NCI-H1694 treated with DMSO at 0.1 percent for 48 hours (cell line): ENCODE data around the gene PRSS36.
"Not testable (repeated sequence)": the region's sequence is repeated elsewhere in the genome, so short reads cannot be mapped to it uniquely, and the experiment has no call there.

ENCODE experiments used
- DNase-seq: peaks from one replicate; lab custom pipeline; 2025; lab: John Stamatoyannopoulos, UW

PRSS36 gene

GRCh38 chr16:31149894-31150890 lies at the start of gene PRSS36:
Gene PRSS36, minus strand, starts transcription at chr16:31150066. Its CDS starts 31 bp downstream, at chr16:31150035.
- DNase-seq, result no peak

- no peak for DNase-seq
These were observed 49.7 kb upstream of the PRSS36 start for GRCh38 chr16:31199430-31200041.

DNA sequence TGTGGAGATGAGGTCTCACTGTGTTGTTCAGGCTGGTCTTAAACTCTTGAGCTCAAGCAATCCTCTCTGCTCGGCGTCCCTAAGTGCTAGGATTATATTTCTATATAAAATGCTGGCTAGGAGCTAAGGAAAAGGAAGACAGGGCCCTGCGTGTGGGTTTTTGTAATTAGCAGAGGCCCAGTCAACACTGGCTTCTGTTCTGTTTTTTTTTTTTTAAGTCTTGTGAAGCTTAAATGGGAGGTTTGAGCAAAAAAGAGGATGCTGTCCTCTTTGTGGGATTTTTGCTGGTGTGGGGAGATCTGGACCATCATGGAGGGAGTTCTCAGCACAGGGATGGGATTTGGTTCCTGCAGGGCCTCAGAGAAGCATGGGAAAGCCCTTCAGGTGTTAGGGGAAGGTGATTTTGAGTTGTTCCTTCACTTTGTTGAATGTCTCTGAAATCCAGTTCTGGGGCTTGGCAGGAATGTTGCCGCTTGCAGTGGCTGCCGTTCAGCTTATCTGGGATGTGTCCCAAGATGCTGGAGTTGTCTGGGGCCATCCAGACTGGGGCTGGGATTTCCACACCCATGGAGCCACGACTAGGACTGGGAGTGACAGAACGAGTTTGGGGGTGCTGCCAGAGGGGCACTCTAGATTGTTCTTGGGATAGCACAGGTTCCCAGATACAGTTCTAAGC lies 48.5 kb upstream of the PRSS36 start:
- no peak for DNase-seq

DNA sequence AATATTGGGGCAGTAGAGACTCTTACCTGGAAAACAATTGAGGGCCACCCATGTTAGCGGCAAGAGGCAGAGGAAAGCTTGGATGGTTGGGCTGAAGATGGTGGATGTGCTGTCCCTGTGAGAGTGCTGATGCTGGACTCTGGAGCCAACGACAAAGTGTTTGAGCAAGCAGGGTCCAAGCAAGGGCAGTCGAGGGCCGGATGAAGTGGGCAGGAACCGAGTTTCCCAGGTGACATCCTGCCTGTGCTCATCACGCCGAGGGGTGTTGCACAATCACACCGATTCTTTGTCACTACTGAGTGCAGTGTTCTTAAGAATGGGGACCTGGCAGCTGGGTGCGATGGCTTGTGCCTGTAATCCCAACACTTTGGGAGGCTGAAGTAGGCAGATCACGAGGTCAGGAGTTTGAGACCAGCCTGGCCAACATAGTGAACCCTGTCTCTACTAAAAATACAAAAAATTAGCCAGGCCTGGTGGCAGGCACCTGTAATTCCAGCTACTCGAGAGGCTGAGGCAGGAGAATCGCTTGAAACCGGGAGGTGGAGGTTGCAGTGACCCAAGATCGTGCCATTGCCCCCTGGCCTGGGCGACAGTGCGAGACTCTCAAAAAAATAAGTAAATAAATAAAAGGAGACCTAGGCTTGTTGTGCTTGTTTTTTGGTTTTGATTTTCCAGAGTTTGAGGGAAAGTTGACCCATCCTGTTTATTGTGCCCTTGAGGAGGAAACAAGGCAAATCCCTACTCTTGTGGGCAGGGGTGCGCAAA lies 46.6 kb upstream of the PRSS36 start:
- DNase-seq, result no peak

- DNase-seq, result not testable (repeated sequence)
These were observed 46.0 kb upstream of the PRSS36 start for GRCh38 chr16:31195861-31196260.

DNA sequence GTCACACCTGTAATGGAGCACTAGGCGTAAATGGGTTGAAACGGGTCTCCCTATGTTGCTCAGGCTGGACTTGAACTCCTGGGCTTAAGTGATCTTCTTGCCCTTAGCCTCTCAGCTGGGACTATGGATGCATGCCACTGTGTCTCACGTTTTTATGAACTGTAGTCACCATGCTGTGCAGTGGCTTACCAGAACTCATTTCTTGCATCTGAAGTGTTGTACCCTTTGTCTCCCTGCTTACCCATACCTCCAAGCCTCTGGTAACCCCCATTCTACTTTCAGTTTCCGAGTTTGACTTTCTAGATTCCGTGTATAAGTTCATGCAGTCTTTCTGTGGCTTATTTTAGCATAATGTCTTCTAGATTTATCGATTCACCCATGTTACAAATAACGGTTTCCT lies 45.0 kb upstream of the PRSS36 start:
- no peak for DNase-seq

- no peak for DNase-seq
These were observed 44.0 kb upstream of the PRSS36 start for GRCh38 chr16:31193874-31194273.

DNA sequence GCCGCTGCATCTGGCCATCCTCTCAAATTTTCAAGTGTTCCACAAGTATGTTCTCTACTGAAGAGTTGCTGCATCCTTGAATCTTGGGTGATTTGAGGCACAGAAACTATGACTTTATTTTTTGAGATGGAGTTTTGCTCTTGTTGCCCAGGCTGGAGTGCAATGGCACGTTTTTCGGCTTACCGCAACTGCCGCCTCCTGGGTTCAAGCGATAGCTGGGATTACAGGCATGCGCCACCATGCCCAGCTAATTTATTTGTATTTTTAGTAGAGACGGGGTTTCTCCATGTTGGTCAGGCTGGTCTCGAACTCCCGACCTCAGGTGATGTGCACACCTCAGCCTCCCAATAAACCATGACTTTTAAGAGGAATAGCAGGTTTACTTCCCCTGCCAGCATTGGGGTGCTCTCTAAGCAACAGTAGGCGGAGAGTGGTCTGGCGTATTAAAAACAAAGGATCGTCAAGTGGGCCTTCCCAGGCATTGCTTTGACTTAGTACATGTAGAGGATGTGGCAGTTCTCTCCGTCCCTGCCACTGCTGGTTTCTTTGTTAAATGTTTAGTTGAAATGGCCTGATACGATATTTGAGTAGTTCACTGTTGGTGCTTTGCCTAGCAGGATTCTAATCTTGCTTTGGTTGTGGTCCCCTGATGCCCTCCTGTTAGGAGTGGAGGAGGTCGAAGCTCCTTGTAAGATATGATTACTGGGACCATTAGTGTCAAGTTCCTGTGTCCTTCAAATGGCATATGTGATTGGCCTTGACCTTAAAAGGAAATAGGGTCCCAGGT lies 43.2 kb upstream of the PRSS36 start:
- no peak for DNase-seq

DNA sequence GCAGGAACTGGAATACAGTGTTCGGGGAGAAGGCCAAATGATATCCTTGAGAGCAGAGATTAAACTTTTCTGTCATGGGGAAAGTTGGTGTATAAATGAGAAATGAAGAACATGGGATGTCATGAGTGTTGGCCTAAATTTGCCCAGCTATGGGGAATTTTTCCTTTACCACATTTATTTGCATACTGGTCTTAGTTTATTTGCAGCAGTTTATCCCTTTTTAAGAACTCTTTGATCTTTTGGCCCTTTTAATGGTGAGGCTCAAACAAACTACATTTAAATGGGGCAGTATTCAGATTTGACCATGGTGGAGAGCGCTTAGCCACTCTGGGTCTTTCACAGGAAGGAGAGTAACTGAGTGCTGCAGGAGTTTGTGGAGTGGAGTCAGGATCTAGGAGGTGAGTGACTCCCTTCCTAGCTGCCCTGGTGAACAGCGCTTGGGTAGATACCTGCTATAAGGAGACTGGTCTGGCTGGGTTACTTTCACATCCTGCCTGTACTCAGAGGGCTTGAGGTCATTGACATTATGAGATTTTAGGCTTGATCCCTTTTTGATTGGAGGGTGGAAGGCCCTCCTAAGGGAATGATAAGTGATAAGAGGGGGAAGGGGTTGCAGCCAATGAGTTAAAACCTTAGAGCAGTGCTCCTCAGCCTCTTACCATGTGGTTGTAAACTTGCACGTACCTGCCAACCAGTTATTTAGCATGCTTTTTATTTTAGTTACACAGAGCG lies 42.0 kb upstream of the PRSS36 start:
- no peak for DNase-seq

- DNase-seq, result no peak
These were observed 41.1 kb upstream of the PRSS36 start for GRCh38 chr16:31190818-31191444.

DNA sequence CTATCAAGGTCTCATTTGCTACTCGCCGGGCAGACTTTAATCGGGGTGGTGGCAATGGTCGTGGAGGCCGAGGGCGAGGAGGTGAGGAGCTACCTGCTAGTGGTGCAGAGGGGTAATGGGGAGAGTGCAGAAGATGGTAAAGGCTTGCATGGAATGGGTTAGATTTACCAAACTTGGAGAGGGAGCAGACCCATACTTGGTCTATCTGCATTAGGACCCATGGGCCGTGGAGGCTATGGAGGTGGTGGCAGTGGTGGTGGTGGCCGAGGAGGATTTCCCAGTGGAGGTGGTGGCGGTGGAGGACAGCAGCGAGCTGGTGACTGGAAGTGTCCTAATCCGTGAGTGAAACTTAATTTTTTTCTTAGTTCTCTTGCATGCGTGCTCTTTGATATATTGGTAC lies 40.2 kb upstream of the PRSS36 start:
- no peak for DNase-seq

DNA sequence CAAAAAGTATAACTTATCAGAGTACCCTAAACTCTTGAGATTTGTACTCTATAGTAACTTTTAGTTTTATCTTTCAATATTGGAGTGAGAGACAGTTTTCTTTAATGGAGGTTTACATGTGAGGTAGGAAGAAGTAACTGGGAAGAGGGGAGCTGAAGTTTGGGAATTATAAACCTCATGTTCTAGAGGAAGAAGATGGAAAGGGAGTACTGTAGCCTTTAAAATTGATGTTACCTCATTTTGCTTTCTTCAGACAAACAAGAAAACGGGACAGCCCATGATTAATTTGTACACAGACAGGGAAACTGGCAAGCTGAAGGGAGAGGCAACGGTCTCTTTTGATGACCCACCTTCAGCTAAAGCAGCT lies 39.5 kb upstream of the PRSS36 start:
- DNase-seq, result no peak

GRCh38 chr16:31188450-31189411 lies 38.9 kb upstream of the PRSS36 start:
- DNase-seq, result no peak

- no peak for DNase-seq
These were observed 37.9 kb upstream of the PRSS36 start for GRCh38 chr16:31187808-31188189.

DNA sequence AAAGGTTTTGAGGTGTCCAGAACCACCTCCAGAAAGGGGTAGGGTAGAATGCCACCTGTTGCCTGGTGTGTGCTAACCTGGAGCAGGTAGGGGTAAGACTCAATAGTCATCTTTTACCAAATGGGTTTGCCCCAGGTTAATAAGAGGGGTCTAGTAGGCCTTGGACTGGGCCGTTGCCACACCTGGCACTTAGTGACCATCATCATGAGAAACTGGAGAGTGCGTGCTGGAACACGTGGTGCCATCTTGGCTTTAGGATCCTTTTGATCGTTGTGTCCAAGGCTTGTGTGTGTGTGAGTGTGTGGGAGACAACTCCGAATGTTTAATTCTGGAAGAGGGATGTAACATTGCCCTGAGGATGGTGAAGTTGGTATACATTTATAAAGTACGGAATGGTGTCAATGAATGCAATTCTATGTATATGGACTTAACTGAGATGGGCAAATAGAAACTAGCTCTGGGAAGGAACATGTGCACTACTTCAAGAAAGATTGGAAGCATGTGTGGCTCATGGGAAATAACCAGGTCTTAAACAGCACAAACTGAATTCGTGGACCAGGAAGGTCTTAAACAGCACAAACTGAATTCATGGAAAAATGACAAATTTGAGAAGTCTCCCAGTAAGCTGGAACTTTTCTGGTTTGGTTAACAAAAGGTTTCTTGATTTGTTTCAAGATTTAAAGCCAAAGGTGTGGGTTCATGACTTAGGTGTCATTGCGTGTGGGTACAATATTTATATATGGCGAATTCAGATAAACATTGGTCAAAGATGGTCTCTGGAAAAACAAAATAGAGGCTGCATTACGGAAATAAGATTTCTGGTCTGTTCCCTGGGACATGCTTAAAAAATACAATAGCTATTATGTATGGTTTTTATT lies 37.3 kb upstream of the PRSS36 start:
- no peak for DNase-seq

GRCh38 chr16:31186176-31186575 lies 36.3 kb upstream of the PRSS36 start:
- DNase-seq, result no peak

- DNase-seq, result no peak
These were observed 35.5 kb upstream of the PRSS36 start for GRCh38 chr16:31185339-31185738.

DNA sequence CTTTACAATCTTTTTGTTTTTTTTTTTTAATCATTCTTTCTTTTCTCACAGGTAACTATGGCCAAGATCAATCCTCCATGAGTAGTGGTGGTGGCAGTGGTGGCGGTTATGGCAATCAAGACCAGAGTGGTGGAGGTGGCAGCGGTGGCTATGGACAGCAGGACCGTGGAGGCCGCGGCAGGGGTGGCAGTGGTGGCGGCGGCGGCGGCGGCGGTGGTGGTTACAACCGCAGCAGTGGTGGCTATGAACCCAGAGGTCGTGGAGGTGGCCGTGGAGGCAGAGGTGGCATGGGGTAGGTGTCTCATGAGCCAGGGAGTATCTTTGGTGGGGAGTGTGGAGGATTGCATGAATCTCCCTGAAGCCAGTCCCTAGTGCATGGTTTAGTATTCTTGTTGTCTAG lies 35.0 kb upstream of the PRSS36 start:
- DNase-seq, result no peak
